Measurements from ENCODE around the gene TSR3. TPM values are rescaled to one million over a fixed set of nuclear protein-coding genes. Genes with fewer than 3 reads are reported as not detected.

Gene TSR3
- total RNA-seq, 4 donors from 2014 or later: 63.7 to 107 (median 103) TPM

GRCh38 chr16:1354815-1355540 lies 3.3 kb upstream of the TSR3 start:
- no peak for ATAC-seq

GRCh38 chr16:1351215-1351581 lies 480 bp downstream of the TSR3 start:
- TF ChIP-seq CTCF (IDR thresholded peaks at IDR 0.05): no peak
- no peak for TF ChIP-seq EP300 (IDR thresholded peaks at IDR 0.05)
- no peak for TF ChIP-seq POLR2A (IDR thresholded peaks at IDR 0.05)
- no peak for TF ChIP-seq POLR2AphosphoS5 (IDR thresholded peaks at IDR 0.05)
- WGBS, 2 donors (ENCODE audit: low coverage in 1 of 2): 0% methylated on average over 2 of the region's 35 CpGs; no CpG with 5 or more reads in 1 of the 2 donors

More at GRCh38 chr16:1354815-1355540, 3.3 kb upstream of the TSR3 start:
- peaks cover 0 to 65% (median 23%) of the 10 kb centered on the region in 3 donors for H3K4me1 ChIP-seq
- H3K36me3 ChIP-seq: peaks cover 0 to 30% of the 10 kb centered on the region in 2 donors
- no peaks in the 10 kb centered on the region for H3K9me3 ChIP-seq
- no peak overlapping the region for H3K4me3 ChIP-seq
- no peaks in the 10 kb centered on the region for H3K27me3 ChIP-seq
- TF ChIP-seq POLR2AphosphoS5 (IDR thresholded peaks at IDR 0.05): no peak
- TF ChIP-seq CTCF (IDR thresholded peaks at IDR 0.05): no peak
- TF ChIP-seq POLR2A (IDR thresholded peaks at IDR 0.05): no peak
- WGBS, 2 donors (ENCODE audit: low coverage in 1 of 2): 94% methylated on average over 7 of the region's 49 CpGs; no CpG with 5 or more reads in 1 of the 2 donors
- no peak overlapping the region for H3K27ac ChIP-seq

GRCh38 chr16:1350691-1351090 lies 987 bp downstream of the TSR3 start:
- Histone ChIP-seq H3K4me3 (peak overlapping the region; percentile 80 to 84), H3K27me3 (no peaks in the 10 kb centered on the region), H3K4me1 (peaks cover 0 to 55% (median 23%) of the 10 kb centered on the region in 3 donors), H3K36me3 (peaks cover 0 to 34% of the 10 kb centered on the region in 2 donors), H3K27ac (peak overlapping the region in 1 of 4 donors; percentile 85), H3K9me3 (no peaks in the 10 kb centered on the region)
- no peak for ATAC-seq
- TF ChIP-seq POLR2AphosphoS5 (IDR thresholded peaks at IDR 0.05) (no peak), EP300 (IDR thresholded peaks at IDR 0.05) (no peak), CTCF (IDR thresholded peaks at IDR 0.05) (no peak), POLR2A (IDR thresholded peaks at IDR 0.05) (no peak)
- WGBS, 2 donors (ENCODE audit: low coverage in 1 of 2): no CpG with 5 or more reads among the region's 19 CpGs

More at GRCh38 chr16:1351215-1351581, 480 bp downstream of the TSR3 start:
- Histone ChIP-seq H3K36me3 (peaks cover 0 to 34% of the 10 kb centered on the region in 2 donors), H3K4me3 (peak overlapping the region; percentile 80 to 84), H3K4me1 (peaks cover 0 to 60% (median 23%) of the 10 kb centered on the region in 3 donors), H3K9me3 (no peaks in the 10 kb centered on the region), H3K27me3 (no peaks in the 10 kb centered on the region), H3K27ac (peak overlapping the region; percentile 14 to 85 (median 76))
- ATAC-seq: no peak

DNA sequence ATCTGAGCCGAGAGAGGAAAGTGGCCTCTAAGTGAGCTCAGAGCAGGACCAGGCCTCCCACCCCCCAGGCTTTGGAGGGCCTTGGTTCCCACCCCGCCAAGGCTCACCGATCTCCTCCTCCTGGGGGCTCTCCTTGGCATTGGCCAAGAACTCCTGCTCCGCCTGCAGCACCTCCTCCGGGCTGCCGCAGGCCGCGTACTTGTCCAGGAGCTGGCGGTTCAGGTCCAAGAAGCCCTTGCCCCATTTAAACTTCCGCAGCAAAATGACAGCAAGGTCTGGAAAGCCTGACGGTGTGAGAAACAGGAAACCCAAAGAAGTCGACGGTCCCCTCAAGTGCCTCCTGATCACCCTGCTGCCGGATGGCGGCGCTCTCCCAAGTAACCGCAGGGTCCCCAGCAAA lies 1.7 kb downstream of the TSR3 start:
- TF ChIP-seq POLR2A (IDR thresholded peaks at IDR 0.05) (no peak), POLR2AphosphoS5 (IDR thresholded peaks at IDR 0.05) (no peak), EP300 (IDR thresholded peaks at IDR 0.05) (no peak)
- H3K4me3 ChIP-seq: no peak overlapping the region
- peaks cover 0 to 34% of the 10 kb centered on the region in 2 donors for H3K36me3 ChIP-seq
- no peaks in the 10 kb centered on the region for H3K27me3 ChIP-seq
- ATAC-seq: no peak
- peaks cover 0 to 47% (median 23%) of the 10 kb centered on the region in 3 donors for H3K4me1 ChIP-seq
- no peaks in the 10 kb centered on the region for H3K9me3 ChIP-seq
- 90 to 100% methylated on average over 1 to 2 of the region's 17 CpGs for WGBS, 2 donors (ENCODE audit: low coverage in 1 of 2)
- H3K27ac ChIP-seq: no peak overlapping the region

DNA sequence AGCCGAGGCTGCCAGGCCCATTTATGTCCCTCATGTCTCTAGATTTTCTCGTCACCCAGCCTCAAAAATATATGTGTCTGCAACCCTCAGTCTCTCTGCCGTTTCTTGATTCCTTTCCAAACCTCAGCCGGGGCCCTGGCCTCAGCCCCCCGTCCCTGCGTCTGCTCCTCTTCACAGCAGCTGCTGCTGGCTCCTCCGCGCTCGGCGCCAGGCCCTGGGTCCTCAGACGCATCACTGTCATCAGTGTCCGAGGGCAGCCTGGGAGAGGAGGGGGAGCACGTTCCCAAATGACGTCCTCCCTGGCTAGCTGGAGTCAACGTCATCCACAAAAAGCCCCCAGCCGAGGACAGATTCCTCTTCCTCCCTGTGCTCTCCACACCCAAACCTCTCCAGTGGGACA lies 2.3 kb downstream of the TSR3 start:
- H3K4me1 ChIP-seq: peaks cover 0 to 41% (median 23%) of the 10 kb centered on the region in 3 donors
- no peak for TF ChIP-seq EP300 (IDR thresholded peaks at IDR 0.05)
- TF ChIP-seq POLR2A (IDR thresholded peaks at IDR 0.05): no peak
- TF ChIP-seq POLR2AphosphoS5 (IDR thresholded peaks at IDR 0.05): no peak
- no peak for TF ChIP-seq CTCF (IDR thresholded peaks at IDR 0.05)
- H3K27ac ChIP-seq: no peak overlapping the region
- H3K4me3 ChIP-seq: no peak overlapping the region
- WGBS, 2 donors (ENCODE audit: low coverage in 1 of 2): 77 to 79% methylated on average over 4 to 5 of the region's 16 CpGs
- H3K36me3 ChIP-seq: peaks cover 0 to 34% of the 10 kb centered on the region in 2 donors
- H3K27me3 ChIP-seq: no peaks in the 10 kb centered on the region
- no peak for ATAC-seq
- H3K9me3 ChIP-seq: no peaks in the 10 kb centered on the region
